ACC112 (cell line): ENCODE measurements around the gene OR2AK2.
"Not testable (repeated sequence)": the region's sequence is repeated elsewhere in the genome, so short reads cannot be mapped to it uniquely, and the experiment has no call there.

Source experiments
- H2AFZ ChIP-seq: fragments of 200-600 bp; sonication (generic); one replicate; pipeline ENCODE4 v1.6.0; 2017; ENCODE audit warnings: antibody characterized with exemption, low read length; ENCODE audit not compliant: unreplicated experiment
- H3K27ac ChIP-seq: fragments of 200-600 bp; sonication (generic); 2 replicates; pipeline ENCODE4 v1.5.1; 2014; ENCODE audit warnings: low read depth, mild to moderate bottlenecking, antibody characterized with exemption, low read length, moderate library complexity
- H3K27me3 ChIP-seq: fragments of 200-600 bp; sonication (generic); 2 replicates; pipeline ENCODE4 v1.6.1; 2014; ENCODE audit warnings: mild to moderate bottlenecking, antibody characterized with exemption, low read length, moderate library complexity, mixed read lengths; ENCODE audit not compliant: insufficient read depth
- H3K36me3 ChIP-seq: fragments of 200-600 bp; sonication (generic); 2 replicates; pipeline ENCODE4 v1.6.1; 2016; ENCODE audit warnings: mild to moderate bottlenecking, antibody characterized with exemption, low read length, moderate library complexity, mixed read lengths; ENCODE audit not compliant: insufficient read depth
- H3K4me1 ChIP-seq: fragments of 200-600 bp; sonication (generic); one replicate; pipeline ENCODE4 v1.6.1; 2016; ENCODE audit warnings: low read length, mixed read lengths; ENCODE audit not compliant: insufficient read depth, unreplicated experiment, control insufficient read depth
- H3K4me3 ChIP-seq: fragments of 200-600 bp; sonication (generic); 2 replicates; pipeline ENCODE4 v1.5.1; 2014; ENCODE audit warnings: mild to moderate bottlenecking, low read depth, low read length
- H3K79me2 ChIP-seq: fragments of 200-600 bp; sonication (generic); one replicate; pipeline ENCODE4 v1.6.0; 2016; ENCODE audit warnings: low read length; ENCODE audit not compliant: control insufficient read depth, unreplicated experiment, insufficient read depth

Gene OR2AK2

GRCh38 chr1:247964933-247965332 lies at the start of gene OR2AK2:
TSS of gene OR2AK2 (plus strand) at chr1:247965233. CDS start at chr1:247965377, 144 bp downstream.
- H3K79me2 ChIP-seq = no peaks in the 10 kb centered on the region
- H3K4me1 ChIP-seq = no peaks in the 10 kb centered on the region
- H2AFZ ChIP-seq = no peak within 1 kb of the TSS
- no peaks in the 10 kb centered on the region for H3K36me3 ChIP-seq
- H3K27me3 ChIP-seq = no peaks in the 10 kb centered on the region
- no peak within 1 kb of the TSS for H3K4me3 ChIP-seq
- H3K27ac ChIP-seq = no peak within 1 kb of the TSS

GRCh38 chr1:247919952-247920351 lies 45.1 kb upstream of the OR2AK2 start, which contains the start of gene OR2T8:
TSS of gene OR2T8 (plus strand) at chr1:247920252. CDS start at chr1:247921018, 766 bp downstream.
- Histone ChIP-seq H3K36me3 (no peaks in the 10 kb centered on the region), H3K4me1 (no peaks in the 10 kb centered on the region), H2AFZ (no peak within 1 kb of the TSS), H3K79me2 (no peaks in the 10 kb centered on the region), H3K27ac (no peak within 1 kb of the TSS), H3K4me3 (no peak within 1 kb of the TSS), H3K27me3 (no peaks in the 10 kb centered on the region)

- Histone ChIP-seq H3K27me3 (no peaks in the 10 kb centered on the region), H3K36me3 (no peaks in the 10 kb centered on the region), H3K4me3 (no peak overlapping the region), H2AFZ (no peak overlapping the region), H3K4me1 (no peaks in the 10 kb centered on the region), H3K79me2 (no peaks in the 10 kb centered on the region), H3K27ac (no peak overlapping the region)
Measured at GRCh38 chr1:247923941-247924340, 41.1 kb upstream of the OR2AK2 start.

GRCh38 chr1:247924868-247925267 lies 40.2 kb upstream of the OR2AK2 start, which contains the start of gene OR2AJ1:
TSS of gene OR2AJ1 (plus strand) at chr1:247924889. CDS start at chr1:247933769, 8,880 bp downstream.
- Histone ChIP-seq H3K27ac (no peak within 1 kb of the TSS), H3K79me2 (no peaks in the 10 kb centered on the region), H3K4me3 (no peak within 1 kb of the TSS), H3K4me1 (no peaks in the 10 kb centered on the region), H3K27me3 (no peaks in the 10 kb centered on the region), H2AFZ (no peak within 1 kb of the TSS), H3K36me3 (no peaks in the 10 kb centered on the region)

GRCh38 chr1:247933989-247934388 lies 31.0 kb upstream of the OR2AK2 start:
- Histone ChIP-seq H3K36me3 (no peaks in the 10 kb centered on the region), H3K79me2 (no peaks in the 10 kb centered on the region), H3K27ac (no peak overlapping the region), H2AFZ (no peak overlapping the region), H3K27me3 (no peaks in the 10 kb centered on the region), H3K4me1 (no peaks in the 10 kb centered on the region), H3K4me3 (no peak overlapping the region)

GRCh38 chr1:247935781-247936180 lies 29.3 kb upstream of the OR2AK2 start:
- no peak overlapping the region for H3K27ac ChIP-seq
- no peak overlapping the region for H3K4me3 ChIP-seq
- no peaks in the 10 kb centered on the region for H3K27me3 ChIP-seq
- no peaks in the 10 kb centered on the region for H3K4me1 ChIP-seq
- no peaks in the 10 kb centered on the region for H3K36me3 ChIP-seq
- no peak overlapping the region for H2AFZ ChIP-seq
- no peaks in the 10 kb centered on the region for H3K79me2 ChIP-seq

GRCh38 chr1:247936415-247936814 lies 28.6 kb upstream of the OR2AK2 start:
- Histone ChIP-seq H3K36me3 (no peaks in the 10 kb centered on the region), H3K27ac (no peak overlapping the region), H3K27me3 (no peaks in the 10 kb centered on the region), H3K79me2 (no peaks in the 10 kb centered on the region), H3K4me3 (no peak overlapping the region), H2AFZ (no peak overlapping the region), H3K4me1 (no peaks in the 10 kb centered on the region)

GRCh38 chr1:247936965-247937734 lies 27.9 kb upstream of the OR2AK2 start:
- not testable (repeated sequence) for H3K4me3 ChIP-seq, H2AFZ ChIP-seq

GRCh38 chr1:247942624-247943023 lies 22.4 kb upstream of the OR2AK2 start:
- no peaks in the 10 kb centered on the region for H3K36me3 ChIP-seq
- H3K4me3 ChIP-seq = no peak overlapping the region
- H3K27me3 ChIP-seq = no peaks in the 10 kb centered on the region
- H3K79me2 ChIP-seq = no peaks in the 10 kb centered on the region
- H3K4me1 ChIP-seq = no peaks in the 10 kb centered on the region
- no peak overlapping the region for H3K27ac ChIP-seq
- no peak overlapping the region for H2AFZ ChIP-seq

More at GRCh38 chr1:247936965-247937734, 27.9 kb upstream of the OR2AK2 start:
- H3K79me2 ChIP-seq, H3K4me1 ChIP-seq, H3K27me3 ChIP-seq, H3K36me3 ChIP-seq, H3K27ac ChIP-seq: not testable (repeated sequence)

GRCh38 chr1:247948558-247948957 lies 16.5 kb upstream of the OR2AK2 start, which contains the start of gene OR2L8:
TSS of gene OR2L8 (plus strand) at chr1:247948858. CDS start at chr1:247948858, 0 bp downstream.
- Histone ChIP-seq H2AFZ (no peak within 1 kb of the TSS), H3K27ac (no peak within 1 kb of the TSS), H3K36me3 (no peaks in the 10 kb centered on the region), H3K27me3 (no peaks in the 10 kb centered on the region), H3K4me3 (no peak within 1 kb of the TSS), H3K79me2 (no peaks in the 10 kb centered on the region), H3K4me1 (no peaks in the 10 kb centered on the region)

- Histone ChIP-seq H3K4me1 (no peaks in the 10 kb centered on the region), H3K27me3 (no peaks in the 10 kb centered on the region), H3K4me3 (no peak overlapping the region), H3K36me3 (no peaks in the 10 kb centered on the region), H2AFZ (no peak overlapping the region), H3K27ac (no peak overlapping the region), H3K79me2 (no peaks in the 10 kb centered on the region)
Measured at GRCh38 chr1:247953408-247953807, 11.6 kb upstream of the OR2AK2 start.
